ENCODE results near the gene RASEF.
"Not testable (repeated sequence)": the region's sequence is repeated elsewhere in the genome, so short reads cannot be mapped to it uniquely, and the experiment has no call there.

The RASEF gene

DNA sequence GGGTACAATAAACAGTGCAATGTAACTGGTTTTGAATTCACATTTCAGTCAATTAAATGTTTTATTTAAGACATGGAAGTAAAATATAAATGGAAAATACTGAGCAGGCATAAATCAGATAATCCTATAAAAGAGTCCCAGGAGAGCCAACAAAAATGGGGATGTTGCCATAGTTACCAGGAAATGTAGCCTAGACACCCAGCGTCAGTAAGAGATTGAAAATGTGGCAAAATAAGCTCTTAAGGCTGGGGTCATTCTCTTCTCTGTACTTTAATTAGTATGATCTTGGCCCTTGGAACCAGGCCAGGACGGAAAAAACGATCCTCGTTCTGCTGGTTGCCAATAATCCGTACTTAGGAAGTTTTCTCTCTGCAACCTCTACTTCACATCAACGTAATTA is 18.9 kb upstream of the RASEF start:
- TF ChIP-seq, protein P1, sequence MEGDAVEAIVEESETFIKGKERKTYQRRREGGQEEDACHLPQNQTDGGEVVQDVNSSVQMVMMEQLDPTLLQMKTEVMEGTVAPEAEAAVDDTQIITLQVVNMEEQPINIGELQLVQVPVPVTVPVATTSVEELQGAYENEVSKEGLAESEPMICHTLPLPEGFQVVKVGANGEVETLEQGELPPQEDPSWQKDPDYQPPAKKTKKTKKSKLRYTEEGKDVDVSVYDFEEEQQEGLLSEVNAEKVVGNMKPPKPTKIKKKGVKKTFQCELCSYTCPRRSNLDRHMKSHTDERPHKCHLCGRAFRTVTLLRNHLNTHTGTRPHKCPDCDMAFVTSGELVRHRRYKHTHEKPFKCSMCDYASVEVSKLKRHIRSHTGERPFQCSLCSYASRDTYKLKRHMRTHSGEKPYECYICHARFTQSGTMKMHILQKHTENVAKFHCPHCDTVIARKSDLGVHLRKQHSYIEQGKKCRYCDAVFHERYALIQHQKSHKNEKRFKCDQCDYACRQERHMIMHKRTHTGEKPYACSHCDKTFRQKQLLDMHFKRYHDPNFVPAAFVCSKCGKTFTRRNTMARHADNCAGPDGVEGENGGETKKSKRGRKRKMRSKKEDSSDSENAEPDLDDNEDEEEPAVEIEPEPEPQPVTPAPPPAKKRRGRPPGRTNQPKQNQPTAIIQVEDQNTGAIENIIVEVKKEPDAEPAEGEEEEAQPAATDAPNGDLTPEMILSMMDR (IDR thresholded peaks at IDR 0.05; ENCODE audit: low read depth, low read length): no peak
- H3K4me3 ChIP-seq (ENCODE audit: low read depth, low read length): no peak overlapping the region

DNA sequence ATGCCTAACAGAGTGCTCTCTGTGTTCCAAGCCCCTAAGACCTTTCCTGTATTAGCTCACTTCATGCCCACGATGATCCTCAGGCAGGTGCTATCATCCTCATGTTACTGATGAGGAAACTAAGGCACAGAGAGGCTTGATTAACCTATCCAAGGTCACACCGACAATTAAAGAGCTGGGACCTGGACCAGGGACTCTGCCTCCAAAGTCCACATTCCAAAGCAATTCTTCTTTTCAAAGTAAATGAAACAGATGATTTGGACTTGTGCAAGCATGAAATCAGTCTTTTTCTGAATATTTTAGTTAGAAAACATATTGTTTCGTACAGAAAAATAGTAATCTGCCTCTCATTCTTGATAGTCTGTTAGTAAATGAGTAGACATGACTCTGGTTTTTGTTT is 18.1 kb upstream of the RASEF start:
- no peak overlapping the region for H3K4me3 ChIP-seq (ENCODE audit: low read depth, low read length)
- TF ChIP-seq, protein P1 (IDR thresholded peaks at IDR 0.05; ENCODE audit: low read depth, low read length): no peak

DNA sequence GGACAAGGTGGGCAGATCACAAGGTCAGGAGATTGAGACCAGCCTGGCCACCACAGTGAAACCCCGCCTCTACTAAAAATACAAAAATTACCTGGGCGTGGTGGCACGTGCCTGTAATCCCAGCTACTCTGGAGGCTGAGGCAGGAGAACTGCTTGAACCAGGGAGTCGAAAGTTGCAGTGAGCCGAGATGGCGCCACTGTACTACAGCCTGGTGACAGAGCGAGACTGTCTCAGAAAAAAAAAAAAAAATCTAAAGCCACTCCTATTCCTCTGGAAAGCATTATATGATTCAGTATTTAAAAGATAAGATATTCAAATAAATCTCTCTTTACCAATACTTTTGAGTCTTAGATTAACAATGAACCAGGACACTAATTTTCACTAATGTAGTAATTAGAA is 13.0 kb upstream of the RASEF start:
- H3K4me3 ChIP-seq (ENCODE audit: low read depth, low read length): not testable (repeated sequence)

DNA sequence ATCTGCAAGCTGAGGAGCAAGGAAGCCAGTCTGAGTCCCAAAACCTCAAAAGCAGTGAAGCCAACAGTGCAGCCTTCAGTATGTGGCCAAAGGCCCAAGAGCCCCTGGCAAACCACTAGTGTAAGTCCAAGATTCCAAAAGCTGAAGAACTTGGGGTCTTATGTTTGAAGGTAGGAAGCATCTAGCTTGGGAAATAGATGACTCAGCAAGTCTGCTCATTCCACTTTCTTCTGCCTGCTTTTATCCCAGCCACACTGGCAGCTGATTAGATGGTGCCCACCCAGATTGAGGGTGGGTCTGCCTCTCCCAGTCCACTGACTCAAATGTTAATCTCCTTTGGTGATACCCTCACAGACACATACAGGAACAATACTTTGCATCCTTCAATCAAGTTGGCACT is 9.6 kb upstream of the RASEF start:
- H3K4me3 ChIP-seq (ENCODE audit: low read depth, low read length): not testable (repeated sequence)

DNA sequence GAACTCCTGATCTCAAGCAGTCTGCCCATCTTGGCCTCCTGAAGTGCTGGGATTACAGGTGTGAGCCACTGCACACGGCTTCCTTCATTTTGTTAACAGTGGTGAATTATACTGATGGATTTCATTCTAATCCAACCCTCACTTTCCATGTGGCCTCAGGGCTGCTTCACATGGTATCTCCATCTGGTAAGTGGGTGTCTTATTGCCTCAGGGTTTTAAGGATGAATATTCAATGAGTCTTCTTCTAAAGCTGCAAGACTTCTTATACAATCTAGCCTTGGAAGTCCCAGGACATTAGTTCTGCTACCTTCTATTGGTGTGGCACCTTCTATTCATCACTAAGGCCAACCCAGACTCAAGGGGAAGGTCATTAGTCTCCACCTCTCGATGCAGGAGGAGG is 8.7 kb upstream of the RASEF start:
- TF ChIP-seq, protein P1 (IDR thresholded peaks at IDR 0.05; ENCODE audit: low read depth, low read length): no peak
- H3K4me3 ChIP-seq (ENCODE audit: low read depth, low read length): no peak overlapping the region

DNA sequence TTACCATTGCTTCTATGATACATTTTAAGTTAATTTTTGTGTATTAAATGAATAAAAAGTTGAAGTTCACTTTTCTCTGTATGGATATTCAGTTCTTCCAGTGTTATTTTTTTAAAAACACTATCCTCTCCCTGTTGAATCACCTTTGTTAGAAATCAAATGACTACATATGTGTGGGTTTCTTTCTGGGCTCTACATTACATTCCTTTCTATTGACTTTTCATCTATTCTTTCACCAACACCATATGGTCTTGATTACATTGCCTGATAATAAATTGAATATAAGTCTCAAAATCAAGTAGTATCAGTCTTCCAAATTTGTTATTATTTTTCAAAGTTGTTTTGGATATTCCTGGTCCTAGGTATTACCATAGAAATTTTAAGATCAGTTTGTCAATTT is 7.3 kb upstream of the RASEF start:
- H3K4me3 ChIP-seq (ENCODE audit: low read depth, low read length): no peak overlapping the region
- TF ChIP-seq, protein P1 (IDR thresholded peaks at IDR 0.05; ENCODE audit: low read depth, low read length): no peak

DNA sequence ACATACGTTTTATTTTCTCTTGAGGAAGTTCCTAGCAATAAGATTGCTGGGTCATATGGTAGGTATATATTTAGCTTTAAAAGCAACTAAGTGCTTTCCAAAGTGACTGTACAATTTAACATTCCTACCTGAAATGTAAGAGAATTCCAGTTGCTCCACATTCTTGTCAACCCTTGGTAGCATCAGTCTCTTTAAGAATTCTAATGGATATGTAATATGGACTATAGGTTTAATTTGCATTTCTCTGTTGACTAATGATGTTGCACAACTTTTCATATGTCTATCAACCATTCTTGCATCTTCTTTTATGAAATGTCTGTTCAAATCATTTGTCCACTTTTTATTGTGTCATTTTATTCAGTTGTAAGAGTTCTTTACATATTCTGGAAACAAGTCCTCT is 6.7 kb upstream of the RASEF start:
- TF ChIP-seq, protein P1 (IDR thresholded peaks at IDR 0.05; ENCODE audit: low read depth, low read length): no peak
- no peak overlapping the region for H3K4me3 ChIP-seq (ENCODE audit: low read depth, low read length)

DNA sequence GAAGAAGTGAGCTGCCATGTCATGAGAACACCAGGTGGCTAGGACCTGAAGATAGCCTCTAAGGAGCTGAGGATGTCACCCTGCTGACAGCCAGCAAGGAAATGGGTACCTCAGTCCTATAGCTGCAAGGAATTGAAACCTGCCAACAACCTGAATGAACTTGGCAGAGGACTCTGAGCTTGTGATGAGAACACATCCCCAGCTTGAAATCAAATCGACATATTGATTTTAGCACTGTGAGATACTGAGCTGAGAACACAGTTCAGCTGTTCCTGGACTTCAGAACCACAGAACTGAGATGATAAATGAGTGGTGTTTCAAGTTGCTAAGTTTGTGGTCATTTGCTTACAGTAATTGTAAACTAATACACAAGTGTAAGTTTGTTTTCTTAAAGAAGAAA is 5.5 kb upstream of the RASEF start:
- TF ChIP-seq, protein P1 (IDR thresholded peaks at IDR 0.05; ENCODE audit: low read depth, low read length): no peak
- no peak overlapping the region for H3K4me3 ChIP-seq (ENCODE audit: low read depth, low read length)

DNA sequence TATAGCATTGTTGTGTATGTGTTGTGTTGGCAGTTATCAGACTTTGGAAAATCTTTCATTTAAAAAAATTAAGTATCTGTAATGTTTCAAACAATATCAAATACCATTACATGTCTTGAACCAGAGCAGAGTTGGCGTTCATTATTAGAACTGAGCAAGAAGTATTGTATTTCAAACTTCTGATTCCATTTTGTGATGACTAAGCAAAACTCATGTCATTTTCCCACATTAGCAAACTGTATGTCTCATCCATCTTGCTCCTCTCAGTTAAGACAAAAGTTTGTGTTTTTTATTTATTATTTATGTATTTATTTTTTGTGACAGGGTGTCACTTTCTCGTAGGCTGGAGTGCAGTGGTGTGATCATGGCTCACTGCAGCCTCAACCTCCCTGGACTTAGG is 4.6 kb upstream of the RASEF start:
- H3K4me3 ChIP-seq (ENCODE audit: low read depth, low read length): no peak overlapping the region
- TF ChIP-seq, protein P1 (IDR thresholded peaks at IDR 0.05; ENCODE audit: low read depth, low read length): no peak

All from WI38 (cell line).